T-helper 9 cell (primary cell): Measurements from ENCODE around the gene MTSS2.

Source experiments
- DNase-seq: peaks from one replicate; pipeline ENCODE4 v3.0.0-alpha.2; 2020

The MTSS2 gene

DNA sequence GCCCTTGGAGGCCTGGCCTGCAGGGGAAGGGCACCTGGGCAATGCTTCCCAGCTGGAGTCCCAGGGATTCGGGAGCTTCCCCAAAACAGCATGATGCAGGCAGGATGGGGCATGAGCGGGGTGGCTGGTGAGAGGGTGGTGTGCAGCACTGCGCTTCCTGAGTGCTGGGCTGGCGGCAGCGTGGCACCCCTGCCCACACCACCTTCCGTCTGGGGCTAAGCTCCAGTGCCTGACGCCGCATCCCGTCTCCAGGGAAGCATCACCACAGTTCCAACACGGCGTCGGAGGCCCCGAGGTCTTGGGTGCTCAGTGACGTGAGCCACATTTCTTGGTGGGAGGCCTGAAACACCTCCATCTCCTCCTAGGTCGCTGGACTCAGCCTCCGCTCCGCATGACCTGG is 13.8 kb upstream of the MTSS2 start:
- no peak for DNase-seq

DNA sequence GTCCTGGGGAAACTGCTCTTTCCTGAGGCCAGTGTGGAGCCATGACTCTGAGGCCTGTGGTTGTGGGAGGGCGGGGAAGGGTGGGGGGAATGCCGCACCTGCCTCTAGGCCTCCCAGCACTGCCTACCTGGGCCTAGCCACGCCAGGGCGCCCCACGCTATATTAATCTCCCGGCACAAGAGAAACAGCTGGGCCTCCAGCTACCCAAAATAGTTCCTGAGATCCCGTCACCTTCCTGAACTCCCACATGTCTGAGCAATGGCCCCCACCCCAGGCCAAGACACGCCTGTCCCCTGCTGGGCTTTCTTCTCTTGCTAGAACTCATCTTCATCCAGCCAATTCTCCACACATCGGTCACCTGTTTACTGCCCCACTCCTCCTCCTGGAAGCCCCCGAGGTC is 13.0 kb upstream of the MTSS2 start:
- DNase-seq = no peak

DNA sequence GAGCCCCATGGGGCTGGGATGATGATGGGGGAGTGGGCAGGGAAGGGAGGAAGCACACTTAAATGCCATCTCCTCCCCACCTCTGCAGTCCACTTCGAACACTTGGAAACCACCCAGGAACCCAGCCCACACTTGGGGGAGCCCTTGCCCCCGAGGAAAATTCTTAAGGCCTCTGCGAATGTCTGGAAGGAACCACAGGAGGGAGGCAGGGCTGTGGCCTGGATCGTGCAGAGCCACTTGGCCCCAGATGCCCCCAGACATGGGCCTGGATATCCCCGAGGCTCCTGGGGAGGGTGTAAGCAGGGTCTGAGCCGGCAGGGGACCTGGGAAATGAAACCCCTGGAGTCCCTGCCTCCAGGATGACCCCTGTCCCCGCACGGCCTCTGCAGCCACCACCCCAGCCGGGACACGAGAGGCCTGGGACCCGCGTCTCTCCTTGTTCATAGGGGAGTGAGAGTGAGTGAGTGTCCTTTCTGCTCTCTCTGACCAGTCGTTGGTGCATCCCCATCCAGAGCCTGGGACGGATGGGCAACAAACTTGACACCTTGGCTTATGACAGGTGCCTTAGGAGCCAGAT is 11.8 kb upstream of the MTSS2 start:
- no peak for DNase-seq

DNA sequence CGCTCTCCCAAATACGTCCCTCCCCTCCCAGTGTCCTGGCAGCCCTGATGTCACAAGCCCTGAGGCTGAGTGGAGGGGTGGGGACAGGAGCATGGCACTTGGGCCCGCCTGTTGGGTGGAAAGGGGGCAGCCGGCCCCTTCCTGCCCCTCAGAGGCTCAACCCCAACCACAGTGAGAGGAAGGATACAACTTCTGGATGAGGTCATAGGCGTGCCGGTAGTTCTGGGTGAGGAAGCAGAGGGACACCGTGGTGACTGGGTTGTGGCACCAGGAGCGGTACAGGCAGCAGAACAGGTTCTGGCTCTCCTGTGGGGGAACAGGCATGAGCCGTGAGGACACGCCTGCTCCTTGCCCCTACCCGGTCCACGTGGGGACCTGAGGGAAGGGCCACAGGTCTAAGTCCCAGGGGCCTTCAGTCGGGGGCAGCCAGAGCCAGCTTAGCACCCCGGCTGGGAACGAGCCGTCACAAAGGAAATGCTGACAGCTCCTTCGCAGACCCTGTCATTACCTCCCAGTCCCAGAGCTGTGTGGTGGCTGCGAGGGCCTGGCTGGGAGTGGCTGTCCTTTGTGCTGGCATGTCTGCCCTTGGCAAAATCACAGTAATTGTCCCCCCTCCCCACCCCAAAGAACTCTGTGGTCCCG is 11.2 kb upstream of the MTSS2 start:
- DNase-seq = no peak

DNA sequence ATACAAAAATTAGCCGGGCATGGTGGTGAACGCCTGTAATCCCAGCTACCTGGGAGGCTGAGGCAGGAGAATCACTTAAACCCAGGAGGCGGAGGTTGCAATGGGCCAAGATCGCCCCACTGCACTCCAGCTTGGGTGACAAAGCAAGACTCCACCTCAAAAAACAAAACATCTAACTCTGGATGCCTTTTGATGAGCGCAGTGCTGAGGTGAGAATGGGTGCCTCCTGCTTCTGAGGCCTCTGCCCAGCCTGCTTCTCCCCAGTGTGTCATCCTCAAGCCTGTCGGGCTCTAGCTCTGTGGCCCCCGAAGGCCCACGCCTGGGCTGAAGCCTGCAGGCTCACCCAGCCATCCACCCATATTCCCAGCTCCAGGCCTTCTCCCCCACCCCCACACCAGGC is 10.5 kb upstream of the MTSS2 start:
- no peak for DNase-seq

DNA sequence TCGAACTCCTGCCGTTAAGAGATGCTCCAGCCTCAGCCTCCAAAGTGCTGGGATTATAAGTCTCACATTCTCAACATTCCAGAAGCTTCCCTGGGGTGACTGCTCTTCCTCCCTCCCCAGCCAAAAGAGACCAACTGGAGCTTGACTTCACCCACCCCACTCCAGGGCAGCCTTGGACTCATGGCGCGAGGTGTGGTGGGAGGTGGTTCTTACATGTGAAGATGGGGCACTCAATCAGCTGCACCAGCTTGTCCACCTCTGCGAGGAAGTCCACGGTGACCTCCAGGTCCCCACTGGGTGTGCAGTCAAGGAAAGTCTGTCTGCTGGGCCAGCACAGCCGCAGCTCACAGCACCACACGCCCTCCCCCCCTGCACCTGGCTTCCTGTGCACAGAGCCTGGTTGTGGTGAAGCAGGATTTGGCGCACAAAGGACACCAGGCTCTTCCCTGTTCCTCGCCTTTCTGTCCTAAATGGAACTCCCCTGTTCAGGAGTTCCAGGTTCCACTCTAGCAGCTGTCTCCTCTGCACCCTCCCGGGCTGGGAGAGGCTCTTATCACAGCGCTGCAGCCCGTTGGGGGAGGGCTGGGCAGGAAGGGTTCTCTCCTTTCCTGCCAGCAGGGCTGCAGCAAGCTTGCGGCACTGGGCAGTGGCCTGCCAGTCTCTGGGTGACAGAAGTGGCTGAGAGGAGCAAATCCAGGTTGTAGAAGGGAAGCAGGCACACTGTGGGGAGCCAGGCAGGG is 9.6 kb upstream of the MTSS2 start:
- no peak for DNase-seq

DNA sequence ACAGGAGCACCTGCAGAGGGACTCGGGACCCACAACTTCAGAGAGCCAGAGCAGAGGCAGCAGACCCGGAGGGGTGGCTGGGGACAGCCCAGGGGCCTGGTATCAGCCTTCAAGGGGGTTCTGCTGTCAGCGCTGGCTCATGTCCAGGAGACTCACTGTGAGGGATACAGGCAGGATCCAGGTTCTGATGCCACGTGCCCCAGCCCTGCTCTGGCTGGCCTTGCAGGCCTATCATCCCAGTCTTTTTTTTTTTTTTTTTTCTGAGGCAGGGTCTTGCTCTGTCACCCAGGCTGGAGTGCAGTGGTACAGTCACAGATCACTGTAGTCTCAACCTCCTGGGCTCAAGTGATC is 9.0 kb upstream of the MTSS2 start:
- no peak for DNase-seq

DNA sequence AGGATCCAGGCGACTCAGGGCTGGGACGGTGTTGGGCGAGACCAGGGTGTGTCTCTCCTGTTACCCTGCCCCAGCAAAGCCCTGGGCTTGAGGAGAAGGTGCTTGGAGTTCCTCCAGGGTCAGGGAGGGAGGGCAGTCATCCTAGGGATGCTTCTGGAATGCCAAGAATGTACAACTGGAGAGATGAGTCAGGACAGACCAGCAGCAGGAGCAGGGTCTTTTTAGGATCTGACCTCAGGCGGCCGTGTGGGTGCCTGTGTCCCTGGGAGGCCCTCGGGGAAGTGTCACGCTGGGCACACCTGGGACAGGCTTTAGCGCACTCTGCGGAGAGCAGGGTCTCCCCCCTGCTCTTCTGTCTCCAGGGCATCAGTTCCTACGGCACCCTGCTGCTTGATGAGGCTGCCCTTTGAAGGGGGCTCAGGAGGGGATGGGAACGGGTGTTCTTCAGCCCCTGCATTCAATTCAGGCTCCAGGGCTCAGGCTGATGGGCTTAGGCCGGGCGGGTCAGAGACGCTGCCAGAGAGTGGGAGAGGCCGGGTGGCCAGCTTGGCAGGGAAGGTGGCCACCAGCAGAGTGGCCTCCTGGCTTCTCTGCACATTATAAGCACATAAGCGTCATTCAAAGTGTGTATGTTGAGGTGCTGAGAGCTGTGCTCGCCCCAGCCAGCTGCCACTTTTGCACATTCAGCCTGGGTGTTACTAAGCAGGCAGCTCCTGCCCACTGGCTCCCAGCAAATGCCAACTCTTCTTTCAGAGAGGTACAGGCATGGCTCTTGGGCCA is 8.4 kb upstream of the MTSS2 start:
- DNase-seq = no peak

DNA sequence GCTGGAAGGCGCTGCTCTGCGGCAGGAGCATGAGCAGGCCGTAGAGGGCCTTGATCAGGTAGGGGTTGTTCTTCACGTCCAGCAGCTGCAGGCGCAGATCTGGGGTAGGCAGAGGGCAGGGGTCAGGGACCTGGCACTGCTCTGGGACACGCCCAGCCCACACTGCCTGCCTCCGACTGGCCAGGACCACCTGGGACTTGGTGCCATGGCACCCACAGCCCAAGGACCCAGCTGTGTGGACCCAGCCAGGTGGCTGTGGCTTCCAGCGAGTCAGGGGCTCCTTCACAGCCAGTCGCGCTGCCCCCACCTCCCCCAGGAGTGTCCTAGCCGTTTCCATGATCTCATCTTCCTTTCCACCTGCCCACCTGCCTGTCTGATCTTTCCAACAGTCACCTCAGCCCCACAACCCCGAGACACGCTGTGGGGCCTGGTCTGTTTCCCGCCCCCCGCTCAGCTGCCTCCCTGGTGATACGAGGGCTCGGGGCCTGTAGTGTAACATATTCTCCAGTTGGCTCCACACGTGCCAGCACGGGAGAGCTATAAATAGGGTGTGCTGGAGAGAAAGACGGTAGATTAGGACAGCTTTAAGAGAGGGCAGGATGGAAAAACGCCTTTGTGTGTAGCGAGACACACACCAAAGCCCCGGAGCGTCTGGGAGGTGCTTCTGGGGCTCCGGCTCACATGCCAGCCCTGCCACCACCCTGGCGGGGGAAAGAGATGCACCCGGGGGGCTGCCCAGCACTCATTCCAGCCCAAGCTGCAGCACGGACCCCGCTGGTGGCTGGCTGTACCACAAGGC is 7.2 kb upstream of the MTSS2 start:
- DNase-seq = no peak

DNA sequence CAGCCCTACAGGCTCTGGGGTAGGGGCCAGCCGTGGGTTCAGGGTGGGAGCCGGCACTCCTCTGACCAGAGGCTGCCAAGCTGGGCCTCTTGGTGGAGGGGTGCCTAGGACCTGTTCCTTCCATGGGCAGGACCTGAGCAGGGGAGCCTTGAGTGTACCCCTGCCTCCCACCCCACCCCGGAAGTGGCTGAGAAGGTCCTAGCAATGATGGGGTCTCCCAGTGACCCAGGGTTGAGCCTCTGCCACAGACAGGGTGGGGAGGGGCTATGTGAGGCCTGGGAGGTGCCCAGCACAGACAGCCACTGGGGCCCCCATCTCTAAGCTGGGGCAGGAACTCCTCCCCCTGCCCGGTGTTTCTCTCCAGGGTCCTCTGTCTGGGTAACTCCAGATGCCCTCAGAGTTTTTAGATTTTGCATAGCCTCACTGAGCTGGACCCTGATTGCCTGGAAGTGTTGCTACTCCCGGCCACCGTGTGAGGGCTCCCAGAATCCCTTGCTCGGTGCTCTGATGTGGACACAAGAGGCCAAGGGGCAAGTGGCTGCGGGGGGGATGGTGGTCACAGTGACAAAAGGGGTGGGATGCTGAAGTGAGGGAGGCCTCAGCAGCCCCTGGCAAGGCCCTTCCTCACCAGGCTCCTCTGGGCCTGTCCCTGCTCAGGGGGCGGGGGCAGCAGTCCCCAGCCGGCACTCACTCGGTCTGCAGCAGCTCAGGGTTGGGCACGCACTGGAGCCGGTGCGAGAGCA is 6.4 kb upstream of the MTSS2 start:
- DNase-seq = no peak

DNA sequence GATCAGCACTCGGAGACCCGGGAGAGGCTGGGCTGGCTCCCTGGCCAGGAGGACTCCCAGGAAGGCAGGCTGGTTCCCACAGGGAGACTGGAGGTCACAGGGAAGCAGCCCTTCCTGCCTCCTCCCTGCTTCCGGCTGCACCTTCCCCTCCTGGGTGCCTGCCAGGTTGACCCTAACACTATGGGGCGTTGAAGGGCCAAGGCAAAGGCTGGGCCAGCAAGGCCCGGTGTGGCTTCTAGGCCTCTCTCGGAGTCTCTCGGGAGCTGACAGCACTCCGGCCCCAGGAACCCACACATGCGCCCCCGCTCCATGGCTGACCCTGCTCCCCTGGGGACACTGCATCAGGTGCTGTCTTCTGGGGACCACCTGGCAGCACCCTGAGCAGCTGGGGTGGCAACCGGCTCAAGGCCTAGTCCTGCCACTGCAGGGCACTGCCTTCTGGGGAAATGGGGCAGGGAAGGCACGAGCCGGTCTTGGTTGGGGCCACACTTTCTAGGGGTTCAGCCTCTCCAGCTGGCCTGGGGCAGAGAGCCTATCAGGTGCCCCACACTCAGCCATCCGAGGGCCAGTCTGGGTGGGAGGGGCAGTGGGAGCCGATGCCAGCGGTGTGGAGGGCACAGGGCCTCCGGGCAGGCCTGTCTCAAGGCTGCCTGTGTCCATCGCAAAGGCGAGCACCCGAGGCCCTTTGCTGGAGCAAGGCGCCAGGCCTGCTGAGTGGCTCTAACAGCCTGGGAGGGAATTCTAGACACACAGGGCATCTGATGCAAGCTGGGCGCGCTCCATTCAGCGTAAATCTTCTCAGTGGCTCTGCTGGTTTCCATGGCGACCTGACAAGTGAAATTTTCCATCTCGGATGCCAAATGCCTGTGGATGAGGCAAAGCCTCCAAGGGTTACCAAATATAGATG is 5.6 kb upstream of the MTSS2 start:
- DNase-seq = no peak

DNA sequence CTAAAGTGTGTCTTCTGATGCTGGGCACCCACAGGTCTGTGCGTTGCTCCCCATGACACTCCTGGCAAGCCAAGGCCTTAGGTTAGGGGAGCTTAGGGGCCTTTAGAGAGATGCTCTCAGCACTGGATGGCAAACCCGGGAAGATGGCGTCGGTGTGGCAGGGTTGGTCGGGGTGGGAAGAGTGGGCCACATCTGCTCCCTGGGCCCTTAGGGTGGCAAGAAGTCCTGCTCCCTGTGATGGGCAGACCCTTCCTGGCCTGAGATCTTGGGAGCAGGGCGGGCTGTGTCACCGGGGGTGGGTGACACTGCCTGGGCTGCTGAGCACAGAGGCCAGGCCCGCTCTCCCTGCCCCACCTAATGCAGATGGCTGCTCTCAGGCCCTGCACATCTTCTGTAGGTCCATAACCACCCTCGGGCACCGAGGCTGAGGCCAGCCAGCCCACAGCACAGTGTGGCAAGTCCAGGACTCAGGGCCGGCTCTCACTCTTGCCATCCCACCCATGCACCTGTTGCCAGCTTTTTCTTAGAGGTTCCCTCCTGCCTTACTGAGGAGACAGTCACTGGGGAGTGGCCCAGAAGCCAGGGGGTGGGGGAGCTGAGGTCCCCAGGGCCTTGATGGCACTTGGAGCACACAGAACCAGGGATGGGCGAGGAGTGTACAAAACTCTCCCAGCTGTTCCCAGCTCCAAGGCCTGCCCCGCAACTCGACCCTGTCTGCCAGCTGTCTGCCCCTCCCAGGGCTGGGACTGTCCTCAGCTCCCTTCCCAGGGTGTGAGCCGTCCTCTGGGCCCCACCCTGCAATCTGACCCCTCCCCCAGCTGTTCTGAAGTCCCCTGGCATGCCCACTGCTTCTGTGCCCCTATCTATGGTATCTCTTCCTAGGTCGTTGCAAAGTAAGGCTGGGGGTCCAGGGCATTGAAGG is 4.4 kb upstream of the MTSS2 start:
- DNase-seq = no peak

DNA sequence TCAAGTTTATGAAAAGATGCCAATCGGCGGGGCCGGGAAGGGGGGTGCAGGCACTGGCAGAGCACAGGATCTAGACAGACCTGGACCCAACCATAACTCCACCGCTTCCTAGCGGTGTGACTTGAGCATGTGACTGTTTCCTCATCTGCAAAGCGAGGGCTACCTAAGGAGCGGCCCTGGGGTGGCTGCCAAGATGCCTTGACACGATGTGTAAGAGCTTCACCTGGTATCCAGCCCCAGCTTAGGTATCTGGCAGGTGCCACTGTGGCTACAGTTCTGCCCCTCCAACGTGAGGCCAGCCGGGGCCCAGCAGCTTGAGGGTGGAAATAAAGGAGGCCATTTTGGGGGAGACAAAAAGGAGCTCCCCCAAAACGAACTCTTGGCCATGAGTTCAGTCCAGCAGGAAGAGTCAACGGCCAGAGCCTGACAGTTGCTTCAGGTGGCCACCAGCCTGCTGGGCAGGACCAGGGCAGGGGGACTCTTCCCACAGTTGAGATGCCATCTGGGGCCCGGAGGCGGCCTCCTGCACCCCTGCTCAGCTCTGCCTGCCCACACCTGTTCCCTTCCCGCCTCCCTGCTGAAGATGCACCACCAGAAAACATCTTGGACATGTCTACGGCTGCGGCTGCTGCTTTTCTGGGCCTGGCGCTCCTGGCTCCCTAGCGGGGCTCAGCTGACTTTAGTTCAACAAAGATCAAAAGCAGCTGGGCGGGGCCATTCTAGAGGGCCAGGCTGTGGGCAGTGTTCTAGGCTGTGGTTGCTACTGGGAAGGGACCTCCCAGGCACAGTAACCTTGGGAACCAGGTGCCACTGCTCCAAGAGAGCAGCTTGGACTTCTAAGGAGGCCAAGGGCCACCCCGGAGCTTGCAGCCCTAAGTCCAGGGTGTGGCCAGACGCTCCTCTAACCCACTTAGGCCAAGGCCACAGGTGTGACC is 3.4 kb upstream of the MTSS2 start:
- DNase-seq = no peak

DNA sequence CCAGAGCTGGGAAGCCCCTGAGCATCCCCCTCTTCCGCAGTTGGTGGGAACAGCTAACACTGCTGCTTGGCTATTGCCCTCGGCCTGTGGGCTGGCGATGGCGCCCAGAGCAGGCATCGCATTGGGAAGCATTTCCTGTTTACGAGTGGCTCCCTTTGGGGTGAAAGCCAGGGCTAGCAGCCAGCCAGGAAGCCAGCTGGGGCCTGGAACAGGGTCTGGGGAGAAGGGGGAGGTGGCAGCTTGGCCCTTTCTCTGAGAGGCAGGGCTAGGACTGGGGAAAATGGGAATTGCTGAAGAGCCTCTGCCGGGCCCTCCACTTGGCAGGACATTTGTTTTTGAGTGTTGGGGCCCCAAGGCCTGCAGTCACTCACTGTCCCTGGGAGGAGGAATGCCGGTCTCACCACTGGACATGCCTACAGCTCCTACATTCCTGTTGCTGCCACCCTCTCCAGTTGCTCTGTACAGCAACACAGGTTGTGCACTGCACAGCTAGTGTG is 2.4 kb upstream of the MTSS2 start:
- DNase-seq = no peak

DNA sequence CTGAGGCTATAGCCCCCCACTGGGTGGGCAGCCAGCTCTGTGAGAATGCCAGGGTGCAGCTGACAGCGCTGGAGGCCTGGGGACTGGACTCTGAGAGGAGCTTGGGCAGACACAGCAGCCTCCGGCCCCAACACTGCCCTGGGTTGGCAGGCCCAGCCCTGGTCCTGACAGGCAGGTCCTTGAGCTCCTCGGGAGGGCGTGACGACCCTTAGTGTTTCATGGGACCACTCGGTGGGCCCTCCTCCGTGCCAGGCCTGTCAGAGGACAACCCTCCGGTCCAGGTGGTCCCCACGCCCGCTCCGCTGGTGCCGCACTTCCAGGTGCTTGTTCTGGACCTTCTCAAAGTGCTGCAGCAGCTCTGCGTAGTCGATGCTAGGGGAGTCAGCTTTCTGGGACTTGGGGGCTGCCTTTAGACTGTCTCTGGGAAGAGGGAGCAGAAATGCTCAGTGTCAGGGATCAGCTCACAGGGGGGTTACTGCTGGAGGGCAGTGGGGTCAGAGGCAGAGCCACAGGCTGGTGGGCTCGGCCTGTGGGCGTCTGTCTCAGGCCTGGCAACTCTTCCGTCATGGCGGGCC is 1.9 kb upstream of the MTSS2 start:
- DNase-seq = no peak

DNA sequence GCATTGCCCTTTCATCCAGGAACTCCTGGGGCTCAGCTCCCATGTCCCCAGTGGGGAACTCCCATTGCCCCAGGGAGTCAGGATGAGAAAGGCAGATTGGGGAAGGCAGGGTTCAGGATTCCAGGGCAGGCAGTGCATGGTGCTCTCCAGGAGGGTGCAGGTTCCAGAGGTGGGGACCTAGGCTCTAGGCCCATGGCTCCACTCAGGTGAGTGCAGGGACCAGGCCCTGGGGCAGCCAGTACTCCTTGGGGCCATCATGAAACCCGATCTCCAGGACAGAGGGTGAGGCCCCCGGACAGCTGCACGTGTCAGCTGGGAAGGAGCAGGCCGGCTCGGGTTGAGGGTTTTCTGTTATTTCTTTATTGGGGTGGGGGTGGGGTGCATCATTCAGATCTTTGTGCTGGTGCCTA is 1.3 kb upstream of the MTSS2 start:
- no peak for DNase-seq

DNA sequence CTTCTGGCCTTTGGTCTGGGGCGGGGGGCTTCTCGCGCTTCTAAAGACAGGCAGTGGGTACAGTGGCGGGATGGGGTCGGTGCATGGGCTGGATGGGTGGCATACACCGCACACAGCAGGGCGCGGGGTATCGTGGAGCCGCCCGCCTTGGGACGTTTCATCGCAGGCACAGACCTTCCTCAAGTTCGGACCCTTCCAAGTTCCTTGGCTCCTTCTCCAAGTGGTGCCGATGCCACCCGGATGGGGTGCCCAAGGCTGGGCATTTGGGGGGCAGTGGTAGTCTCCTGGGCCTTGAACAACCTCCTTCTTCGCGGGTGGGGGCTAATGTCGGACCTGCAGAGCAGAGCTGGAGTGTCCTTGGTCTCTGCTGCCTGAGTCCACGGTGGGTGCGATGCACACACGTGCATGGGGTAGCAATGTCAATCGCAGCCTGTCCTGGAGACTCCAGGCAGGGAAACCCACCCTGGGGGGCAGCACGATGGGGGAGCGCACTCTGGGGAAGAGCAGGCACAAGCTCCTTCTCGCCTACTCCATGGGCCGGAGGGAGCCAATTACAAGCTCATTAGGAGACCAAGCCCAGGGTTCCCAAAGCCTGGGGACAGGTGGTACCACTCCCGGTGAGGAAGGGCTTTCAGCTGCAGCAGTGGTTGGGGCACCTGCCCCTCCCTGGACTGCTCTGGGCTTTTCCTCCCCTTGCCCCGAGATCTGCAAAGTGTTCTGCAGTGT is 686 bp upstream of the MTSS2 start:
- no peak for DNase-seq
